ENCODE results near the gene MAFG. TPM values are rescaled to one million over a fixed set of nuclear protein-coding genes. Genes with fewer than 3 reads are reported as not detected.
A peak's percentile ranks its signal among the peaks of the same experiment; 100 is the strongest.

Gene MAFG
- total and polyA plus RNA-seq, 2 experiments from 2014 or later = 17.2 to 33.4 TPM

- peaks cover 14% of the 10 kb centered on the region for H3K79me2 ChIP-seq (replicated peaks; ENCODE audit: insufficient read depth)
Observed at GRCh38 chr17:81868674-81869220, 58.8 kb downstream of the MAFG start.

More at GRCh38 chr17:81868674-81869220, 58.8 kb downstream of the MAFG start:
- Histone ChIP-seq H3F3A (replicated peaks; ENCODE audit: low read depth) (peaks cover 58% of the 10 kb centered on the region), H4K20me1 (replicated peaks; ENCODE audit: insufficient read depth) (peaks cover 15% of the 10 kb centered on the region), H3K9me2 (ENCODE audit: insufficient read depth) (no peaks in the 10 kb centered on the region), H3K27ac (ENCODE audit: low read depth) (peak overlapping the region; percentile 81), H3K27me3 (ENCODE audit: insufficient read depth) (no peaks in the 10 kb centered on the region), H3K4me3 (no peak overlapping the region), H2AFZ (no peak overlapping the region), H3K4me1 (ENCODE audit: insufficient read depth) (peaks cover 12% of the 10 kb centered on the region), H3K4me2 (peak overlapping the region; percentile 60; the same call in 1 of the 2 replicates), H3K36me3 (ENCODE audit: insufficient read depth) (0 out of 2 replicates have a peak, but pooled peaks cover 6% of the 10 kb centered on the region)
- Mint-ChIP-seq H3K9me3 (no peaks in the 10 kb centered on the region; the same call in 2 of the 3 replicates), H3K4me3 (peak overlapping the region; percentile 36; the same call in 2 of the 3 replicates), H3K4me1 (peaks cover 23% of the 10 kb centered on the region), H3K27me3 (ENCODE audit: insufficient read depth, low read depth, poor library complexity) (peaks cover 45% of the 10 kb centered on the region), H3K27ac (0 out of 2 replicates have a peak overlapping the region, but pooled peaks have one; percentile 65), H3K36me3 (ENCODE audit: low read depth) (peaks cover 15% of the 10 kb centered on the region)
- DNase-seq (ENCODE audit: low spot score) = peak; percentile 36
- TF ChIP-seq EZH2phosphoT487 (IDR thresholded peaks at IDR 0.05; ENCODE audit: unreplicated experiment) (no peak), ETS1 (IDR thresholded peaks at IDR 0.05) (no peak), STAT1 (IDR thresholded peaks at IDR 0.05; ENCODE audit: unreplicated experiment) (no peak), ZNF331 (CRISPR knock-in tag; IDR thresholded peaks at IDR 0.05; ENCODE audit: low read depth) (no peak), ZNF114 (CRISPR knock-in tag; IDR thresholded peaks at IDR 0.05) (no peak), JUNB (IDR thresholded peaks at IDR 0.05; ENCODE audit: unreplicated experiment) (no peak), NANOG (IDR thresholded peaks at IDR 0.05; ENCODE audit: borderline replicate concordance) (no peak), CREB1 (CRISPR knock-in tag; IDR thresholded peaks at IDR 0.05; ENCODE audit: low read depth) (no peak)
- TF ChIP-seq, protein P1, sequence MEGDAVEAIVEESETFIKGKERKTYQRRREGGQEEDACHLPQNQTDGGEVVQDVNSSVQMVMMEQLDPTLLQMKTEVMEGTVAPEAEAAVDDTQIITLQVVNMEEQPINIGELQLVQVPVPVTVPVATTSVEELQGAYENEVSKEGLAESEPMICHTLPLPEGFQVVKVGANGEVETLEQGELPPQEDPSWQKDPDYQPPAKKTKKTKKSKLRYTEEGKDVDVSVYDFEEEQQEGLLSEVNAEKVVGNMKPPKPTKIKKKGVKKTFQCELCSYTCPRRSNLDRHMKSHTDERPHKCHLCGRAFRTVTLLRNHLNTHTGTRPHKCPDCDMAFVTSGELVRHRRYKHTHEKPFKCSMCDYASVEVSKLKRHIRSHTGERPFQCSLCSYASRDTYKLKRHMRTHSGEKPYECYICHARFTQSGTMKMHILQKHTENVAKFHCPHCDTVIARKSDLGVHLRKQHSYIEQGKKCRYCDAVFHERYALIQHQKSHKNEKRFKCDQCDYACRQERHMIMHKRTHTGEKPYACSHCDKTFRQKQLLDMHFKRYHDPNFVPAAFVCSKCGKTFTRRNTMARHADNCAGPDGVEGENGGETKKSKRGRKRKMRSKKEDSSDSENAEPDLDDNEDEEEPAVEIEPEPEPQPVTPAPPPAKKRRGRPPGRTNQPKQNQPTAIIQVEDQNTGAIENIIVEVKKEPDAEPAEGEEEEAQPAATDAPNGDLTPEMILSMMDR (conservative IDR thresholded peaks at IDR 0.05; ENCODE audit: low read depth in 2 of 2) = no peak
- ATAC-seq = peak; percentile 3

Other genes starting within 250 kb of the MAFG start
- gene ARL16, start 243.9 kb downstream of the MAFG start, total RNA-seq (2014; rRNA removed; shearing (Covaris generic)) = 41.3 and 54.9 TPM in 2 replicates
- 39.6 and 40.4 TPM in 2 replicates for gene ARL16, start 243.9 kb downstream of the MAFG start, polyA plus RNA-seq (2016; fragmentation: Nextera tagmentation; extraction: Ambion mirVana)
- gene HGS, start 243.7 kb downstream of the MAFG start, total RNA-seq (2014; rRNA removed; shearing (Covaris generic)) = 66.9 and 90.2 TPM in 2 replicates
- 59.0 and 59.4 TPM in 2 replicates for gene HGS, start 243.7 kb downstream of the MAFG start, polyA plus RNA-seq (2016; fragmentation: Nextera tagmentation; extraction: Ambion mirVana)
- gene MRPL12, start 224.4 kb downstream of the MAFG start, total RNA-seq (2014; rRNA removed; shearing (Covaris generic)) = 50.9 and 53.2 TPM in 2 replicates
- 140 and 153 TPM in 2 replicates for gene MRPL12, start 224.4 kb downstream of the MAFG start, polyA plus RNA-seq (2016; fragmentation: Nextera tagmentation; extraction: Ambion mirVana)
- gene SLC25A10, start 215.5 kb downstream of the MAFG start, total RNA-seq (2014; rRNA removed; shearing (Covaris generic)) = 37.1 and 47.4 TPM in 2 replicates
- 25.7 TPM in 2 replicates for gene SLC25A10, start 215.5 kb downstream of the MAFG start, polyA plus RNA-seq (2016; fragmentation: Nextera tagmentation; extraction: Ambion mirVana)
- 0.17 and 0.31 TPM in 2 replicates for gene GCGR, start 123.6 kb downstream of the MAFG start, total RNA-seq (2014; rRNA removed; shearing (Covaris generic))
- 0.23 and 0.92 TPM in 2 replicates for gene GCGR, start 123.6 kb downstream of the MAFG start, polyA plus RNA-seq (2016; fragmentation: Nextera tagmentation; extraction: Ambion mirVana)
- gene MCRIP1, start 94.4 kb downstream of the MAFG start, total RNA-seq (2014; rRNA removed; shearing (Covaris generic)) = 85.2 and 110 TPM in 2 replicates
- gene MCRIP1, start 94.4 kb downstream of the MAFG start, polyA plus RNA-seq (2016; fragmentation: Nextera tagmentation; extraction: Ambion mirVana) = 99.5 and 101 TPM in 2 replicates
- gene PPP1R27, start 92.7 kb downstream of the MAFG start, total RNA-seq (2014; rRNA removed; shearing (Covaris generic)) = not detected in 2 replicates
- gene PPP1R27, start 92.7 kb downstream of the MAFG start, polyA plus RNA-seq (2016; fragmentation: Nextera tagmentation; extraction: Ambion mirVana) = 0.40 and 0.65 TPM in 2 replicates
- 418 and 620 TPM in 2 replicates for gene P4HB, start 67.2 kb downstream of the MAFG start, total RNA-seq (2014; rRNA removed; shearing (Covaris generic))
- 206 and 209 TPM in 2 replicates for gene P4HB, start 67.2 kb downstream of the MAFG start, polyA plus RNA-seq (2016; fragmentation: Nextera tagmentation; extraction: Ambion mirVana)
- gene ARHGDIA, start 56.4 kb downstream of the MAFG start, total RNA-seq (2014; rRNA removed; shearing (Covaris generic)) = 80.1 and 125 TPM in 2 replicates
- gene ARHGDIA, start 56.4 kb downstream of the MAFG start, polyA plus RNA-seq (2016; fragmentation: Nextera tagmentation; extraction: Ambion mirVana) = 140 and 152 TPM in 2 replicates
- gene ALYREF, start 36.1 kb downstream of the MAFG start, total RNA-seq (2014; rRNA removed; shearing (Covaris generic)) = 236 TPM in 2 replicates
- gene ALYREF, start 36.1 kb downstream of the MAFG start, polyA plus RNA-seq (2016; fragmentation: Nextera tagmentation; extraction: Ambion mirVana) = 36.5 and 54.3 TPM in 2 replicates
- gene ANAPC11, start 36.0 kb downstream of the MAFG start, total RNA-seq (2014; rRNA removed; shearing (Covaris generic)) = 149 and 188 TPM in 2 replicates
- gene ANAPC11, start 36.0 kb downstream of the MAFG start, polyA plus RNA-seq (2016; fragmentation: Nextera tagmentation; extraction: Ambion mirVana) = 498 and 517 TPM in 2 replicates
- gene NPB, start 25.5 kb downstream of the MAFG start, total RNA-seq (2014; rRNA removed; shearing (Covaris generic)) = 0.93 and 3.8 TPM in 2 replicates
- gene NPB, start 25.5 kb downstream of the MAFG start, polyA plus RNA-seq (2016; fragmentation: Nextera tagmentation; extraction: Ambion mirVana) = 2.7 and 3.6 TPM in 2 replicates
- 65.2 and 82.9 TPM in 2 replicates for gene PCYT2, start 16.3 kb downstream of the MAFG start, total RNA-seq (2014; rRNA removed; shearing (Covaris generic))
- 50.9 and 51.6 TPM in 2 replicates for gene PCYT2, start 16.3 kb downstream of the MAFG start, polyA plus RNA-seq (2016; fragmentation: Nextera tagmentation; extraction: Ambion mirVana)
- gene SIRT7, start 9.6 kb downstream of the MAFG start, total RNA-seq (2014; rRNA removed; shearing (Covaris generic)) = 20.8 and 29.7 TPM in 2 replicates
- 16.3 and 17.1 TPM in 2 replicates for gene SIRT7, start 9.6 kb downstream of the MAFG start, polyA plus RNA-seq (2016; fragmentation: Nextera tagmentation; extraction: Ambion mirVana)
- gene PYCR1, start 9.6 kb upstream of the MAFG start, total RNA-seq (2014; rRNA removed; shearing (Covaris generic)) = 237 and 240 TPM in 2 replicates
- 87.3 and 98.9 TPM in 2 replicates for gene PYCR1, start 9.6 kb upstream of the MAFG start, polyA plus RNA-seq (2016; fragmentation: Nextera tagmentation; extraction: Ambion mirVana)
- 0.78 and 1.7 TPM in 2 replicates for gene MYADML2, start 19.5 kb upstream of the MAFG start, total RNA-seq (2014; rRNA removed; shearing (Covaris generic))
- gene MYADML2, start 19.5 kb upstream of the MAFG start, polyA plus RNA-seq (2016; fragmentation: Nextera tagmentation; extraction: Ambion mirVana) = 0.42 and 0.70 TPM in 2 replicates
- 0.66 and 1.6 TPM in 2 replicates for gene NOTUM, start 33.5 kb upstream of the MAFG start, total RNA-seq (2014; rRNA removed; shearing (Covaris generic))
- 0.29 and 0.66 TPM in 2 replicates for gene NOTUM, start 33.5 kb upstream of the MAFG start, polyA plus RNA-seq (2016; fragmentation: Nextera tagmentation; extraction: Ambion mirVana)
- 40.4 and 46.9 TPM in 2 replicates for gene ASPSCR1, start 49.9 kb upstream of the MAFG start, total RNA-seq (2014; rRNA removed; shearing (Covaris generic))
- gene ASPSCR1, start 49.9 kb upstream of the MAFG start, polyA plus RNA-seq (2016; fragmentation: Nextera tagmentation; extraction: Ambion mirVana) = 44.2 and 47.5 TPM in 2 replicates
- gene CENPX, start 95.1 kb upstream of the MAFG start, total RNA-seq (2014; rRNA removed; shearing (Covaris generic)) = 114 and 127 TPM in 2 replicates
- 157 and 172 TPM in 2 replicates for gene CENPX, start 95.1 kb upstream of the MAFG start, polyA plus RNA-seq (2016; fragmentation: Nextera tagmentation; extraction: Ambion mirVana)
- 40.7 and 41.6 TPM in 2 replicates for gene LRRC45, start 95.6 kb upstream of the MAFG start, total RNA-seq (2014; rRNA removed; shearing (Covaris generic))
- 16.1 and 17.6 TPM in 2 replicates for gene LRRC45, start 95.6 kb upstream of the MAFG start, polyA plus RNA-seq (2016; fragmentation: Nextera tagmentation; extraction: Ambion mirVana)
- 211 and 293 TPM in 2 replicates for gene RAC3, start 103.9 kb upstream of the MAFG start, total RNA-seq (2014; rRNA removed; shearing (Covaris generic))
- 31.5 and 35.6 TPM in 2 replicates for gene RAC3, start 103.9 kb upstream of the MAFG start, polyA plus RNA-seq (2016; fragmentation: Nextera tagmentation; extraction: Ambion mirVana)
- 84.8 and 86.9 TPM in 2 replicates for gene DCXR, start 110.0 kb upstream of the MAFG start, total RNA-seq (2014; rRNA removed; shearing (Covaris generic))
- 137 and 147 TPM in 2 replicates for gene DCXR, start 110.0 kb upstream of the MAFG start, polyA plus RNA-seq (2016; fragmentation: Nextera tagmentation; extraction: Ambion mirVana)
- 36.9 and 44.7 TPM in 2 replicates for gene RFNG, start 124.1 kb upstream of the MAFG start, total RNA-seq (2014; rRNA removed; shearing (Covaris generic))
- 18.0 and 18.9 TPM in 2 replicates for gene RFNG, start 124.1 kb upstream of the MAFG start, polyA plus RNA-seq (2016; fragmentation: Nextera tagmentation; extraction: Ambion mirVana)
- 228 and 242 TPM in 2 replicates for gene GPS1, start 124.2 kb upstream of the MAFG start, total RNA-seq (2014; rRNA removed; shearing (Covaris generic))
- 136 and 148 TPM in 2 replicates for gene GPS1, start 124.2 kb upstream of the MAFG start, polyA plus RNA-seq (2016; fragmentation: Nextera tagmentation; extraction: Ambion mirVana)
- 110 and 122 TPM in 2 replicates for gene DUS1L, start 138.1 kb upstream of the MAFG start, total RNA-seq (2014; rRNA removed; shearing (Covaris generic))
- gene DUS1L, start 138.1 kb upstream of the MAFG start, polyA plus RNA-seq (2016; fragmentation: Nextera tagmentation; extraction: Ambion mirVana) = 66.0 and 105 TPM in 2 replicates
- gene FASN, start 170.5 kb upstream of the MAFG start, total RNA-seq (2014; rRNA removed; shearing (Covaris generic)) = 692 and 849 TPM in 2 replicates
- 110 and 120 TPM in 2 replicates for gene FASN, start 170.5 kb upstream of the MAFG start, polyA plus RNA-seq (2016; fragmentation: Nextera tagmentation; extraction: Ambion mirVana)